Measurements from ENCODE around the gene UBN1. TPM values are rescaled to one million over a fixed set of nuclear protein-coding genes. Genes with fewer than 3 reads are reported as not detected.

Gene UBN1
- total RNA-seq, 2 experiments from 2014 or later, result 45.7 to 45.8 TPM

- no peaks in the 10 kb centered on the region for H3K27me3 ChIP-seq (ENCODE audit: control insufficient read depth in 1 of 2, insufficient read depth in 2 of 2, low read length in 2 of 2)
- no peak overlapping the region for H3K4me3 ChIP-seq (ENCODE audit: low read length)
- DNase-seq (no peak), ATAC-seq (ENCODE audit: poor library complexity) (no peak)
- H3K27ac ChIP-seq (ENCODE audit: low read depth in 1 of 2, low read length in 2 of 2), result no peak overlapping the region
- H3K4me3 Mint-ChIP-seq, result no peak overlapping the region
- no peak for TF ChIP-seq CTCF (IDR thresholded peaks at IDR 0.05)
- H3K9me3 Mint-ChIP-seq, result peaks cover 4% of the 10 kb centered on the region
- CTCF ChIA-PET, result no interaction called here
- H3K9me3 ChIP-seq (ENCODE audit: control insufficient read depth in 1 of 2, insufficient read depth in 1 of 2, low read length in 2 of 2), result peaks cover 10 to 21% of the 10 kb centered on the region in 2 experiments
- POLR2A ChIA-PET, result no interaction called here
- intact Hi-C loops (cut with DNase I, micrococcal nuclease), result no loop called here
- H3K27me3 Mint-ChIP-seq, result peaks cover 8% of the 10 kb centered on the region
- H3K27ac Mint-ChIP-seq, result no peak overlapping the region
- no peaks in the 10 kb centered on the region for H3K4me1 Mint-ChIP-seq (ENCODE audit: low read depth)
- no peaks in the 10 kb centered on the region for H3K36me3 ChIP-seq (ENCODE audit: insufficient read depth, low read length)
- no peaks in the 10 kb centered on the region for H3K4me1 ChIP-seq (ENCODE audit: insufficient read depth, low read length)
- no peaks in the 10 kb centered on the region for H3K36me3 Mint-ChIP-seq (ENCODE audit: low read depth)
These were observed 77.5 kb downstream of the UBN1 start for GRCh38 chr16:4924593-4925292.

- H3K27ac Mint-ChIP-seq, result no peak overlapping the region
- TF ChIP-seq CTCF (IDR thresholded peaks at IDR 0.05), result no peak
- peaks cover 8% of the 10 kb centered on the region for H3K27me3 Mint-ChIP-seq
- H3K36me3 Mint-ChIP-seq (ENCODE audit: low read depth), result no peaks in the 10 kb centered on the region
- intact Hi-C loops (cut with DNase I, micrococcal nuclease), result no loop called here
- ChIA-PET POLR2A (no interaction called here), CTCF (no interaction called here)
- H3K9me3 ChIP-seq (ENCODE audit: control insufficient read depth in 1 of 2, insufficient read depth in 1 of 2, low read length in 2 of 2), result peaks cover 10 to 21% of the 10 kb centered on the region in 2 experiments
- H3K4me1 ChIP-seq (ENCODE audit: insufficient read depth, low read length), result no peaks in the 10 kb centered on the region
- DNase-seq, result no peak
- H3K27ac ChIP-seq (ENCODE audit: low read depth in 1 of 2, low read length in 2 of 2), result no peak overlapping the region
- no peaks in the 10 kb centered on the region for H3K27me3 ChIP-seq (ENCODE audit: control insufficient read depth in 1 of 2, insufficient read depth in 2 of 2, low read length in 2 of 2)
- H3K4me1 Mint-ChIP-seq (ENCODE audit: low read depth), result no peaks in the 10 kb centered on the region
- no peaks in the 10 kb centered on the region for H3K36me3 ChIP-seq (ENCODE audit: insufficient read depth, low read length)
- H3K9me3 Mint-ChIP-seq, result peaks cover 4% of the 10 kb centered on the region
- H3K4me3 Mint-ChIP-seq, result no peak overlapping the region
- no peak overlapping the region for H3K4me3 ChIP-seq (ENCODE audit: low read length)
- no peak for ATAC-seq (ENCODE audit: poor library complexity)
These were observed 78.0 kb downstream of the UBN1 start for GRCh38 chr16:4925293-4925607.

GRCh38 chr16:4925791-4926190 lies 78.5 kb downstream of the UBN1 start:
- ATAC-seq (ENCODE audit: poor library complexity), result no peak
- TF ChIP-seq CTCF (IDR thresholded peaks at IDR 0.05), result no peak
- H3K4me3 ChIP-seq (ENCODE audit: low read length), result no peak overlapping the region
- H3K36me3 Mint-ChIP-seq (ENCODE audit: low read depth), result no peaks in the 10 kb centered on the region
- H3K36me3 ChIP-seq (ENCODE audit: insufficient read depth, low read length), result no peaks in the 10 kb centered on the region
- ChIA-PET POLR2A (no interaction called here), CTCF (no interaction called here)
- no peak overlapping the region for H3K4me3 Mint-ChIP-seq
- no peak overlapping the region for H3K27ac Mint-ChIP-seq
- no peaks in the 10 kb centered on the region for H3K4me1 Mint-ChIP-seq (ENCODE audit: low read depth)
- H3K27ac ChIP-seq (ENCODE audit: low read depth in 1 of 2, low read length in 2 of 2), result no peak overlapping the region
- intact Hi-C loops (cut with DNase I, micrococcal nuclease), result no loop called here
- peaks cover 4% of the 10 kb centered on the region for H3K9me3 Mint-ChIP-seq
- H3K27me3 ChIP-seq (ENCODE audit: control insufficient read depth in 1 of 2, insufficient read depth in 2 of 2, low read length in 2 of 2), result no peaks in the 10 kb centered on the region
- H3K27me3 Mint-ChIP-seq, result peaks cover 11% of the 10 kb centered on the region
- no peak for DNase-seq
- no peaks in the 10 kb centered on the region for H3K4me1 ChIP-seq (ENCODE audit: insufficient read depth, low read length)
- peaks cover 10 to 21% of the 10 kb centered on the region in 2 experiments for H3K9me3 ChIP-seq (ENCODE audit: control insufficient read depth in 1 of 2, insufficient read depth in 1 of 2, low read length in 2 of 2)

Data from CD4-positive, alpha-beta T cell (primary cell).